GM12878 (cell line): ENCODE results near the gene ACKR1.

Experiments
- CREB1 ChIP-seq: IDR thresholded peaks from 2 replicates; pipeline ENCODE4 v1.6.1; 2012; ENCODE audit warnings: low read depth, mild to moderate bottlenecking, inconsistent platforms
- DPF2 ChIP-seq: fragments of 450-650 bp; IDR thresholded peaks from 2 replicates; pipeline ENCODE4 v1.6.1; 2017; ENCODE audit warnings: mild to moderate bottlenecking
- EZH2 ChIP-seq: IDR thresholded peaks from 2 replicates; pipeline ENCODE4 v1.6.1; 2012; ENCODE audit warnings: low read depth, mild to moderate bottlenecking, control low read depth, inconsistent platforms, low read length, borderline replicate concordance; ENCODE audit not compliant: control insufficient read depth
- POLR2A ChIP-seq: IDR thresholded peaks from 2 replicates; pipeline ENCODE4 v1.6.1; 2011; ENCODE audit warnings: low read depth, mild to moderate bottlenecking, low read length
- SIN3A ChIP-seq: IDR thresholded peaks from 2 replicates; pipeline ENCODE4 v1.6.1; 2012; ENCODE audit warnings: low read depth, low read length, improper control_type of control experiment
- SP1 ChIP-seq: IDR thresholded peaks from one replicate; pipeline ENCODE4 v1.6.1; 2011; ENCODE audit warnings: low read depth, low read length
- STAT3 ChIP-seq: IDR thresholded peaks from 2 replicates; pipeline ENCODE4 v1.6.1; 2011; ENCODE audit warnings: low read depth, low read length, improper control_type of control experiment
- TBL1XR1 ChIP-seq: IDR thresholded peaks from 2 replicates; pipeline ENCODE4 v1.6.1; 2012; ENCODE audit warnings: low read depth, low read length, improper control_type of control experiment

GRCh38 chr1:159214149-159214760 is 9.6 kb downstream of the ACKR1 start:
- TF ChIP-seq EZH2 (no peak), CREB1 (no peak), DPF2 (no peak), SP1 (no peak), STAT3 (no peak), SIN3A (no peak), POLR2A (no peak), TBL1XR1 (no peak)
